ENCODE results near the gene ANO2. TPM values are rescaled to one million over a fixed set of nuclear protein-coding genes. Genes with fewer than 3 reads are reported as not detected.
A peak's percentile ranks its signal among the peaks of the same experiment; 100 is the strongest.

Gene ANO2
- total RNA-seq, 2 experiments from 2014 or later, result not detected

- POLR2A ChIA-PET, result no interaction called here
- no peak for DNase-seq
- Mint-ChIP-seq H3K4me3 (no peak overlapping the region), H3K9me3 (no peaks in the 10 kb centered on the region), H3K27ac (no peak overlapping the region), H3K4me1 (ENCODE audit: low read depth) (no peaks in the 10 kb centered on the region), H3K36me3 (no peaks in the 10 kb centered on the region), H3K27me3 (peaks cover 4% of the 10 kb centered on the region)
- CTCF ChIA-PET, result no interaction called here
- intact Hi-C loops (cut with micrococcal nuclease), result no loop called here
These were observed 35.5 kb downstream of the ANO2 start for GRCh38 chr12:5909560-5909959.

GRCh38 chr12:5908251-5908650, 36.8 kb downstream of the ANO2 start:
- POLR2A ChIA-PET, result no interaction called here
- Mint-ChIP-seq H3K27ac (no peak overlapping the region), H3K9me3 (no peaks in the 10 kb centered on the region)

GRCh38 chr12:5907807-5908206, 37.3 kb downstream of the ANO2 start:
- Mint-ChIP-seq H3K4me1 (ENCODE audit: low read depth) (no peaks in the 10 kb centered on the region), H3K27me3 (peaks cover 2% of the 10 kb centered on the region), H3K27ac (no peak overlapping the region), H3K4me3 (no peak overlapping the region), H3K36me3 (no peaks in the 10 kb centered on the region), H3K9me3 (no peaks in the 10 kb centered on the region)
- ChIA-PET CTCF (no interaction called here), POLR2A (no interaction called here)
- intact Hi-C loops (cut with micrococcal nuclease), result no loop called here
- DNase-seq, result no peak

More at GRCh38 chr12:5908251-5908650, 36.8 kb downstream of the ANO2 start:
- Mint-ChIP-seq H3K4me1 (ENCODE audit: low read depth) (no peaks in the 10 kb centered on the region), H3K36me3 (no peaks in the 10 kb centered on the region), H3K27me3 (peaks cover 4% of the 10 kb centered on the region), H3K4me3 (no peak overlapping the region)
- CTCF ChIA-PET, result no interaction called here
- DNase-seq, result no peak
- intact Hi-C loops (cut with micrococcal nuclease), result no loop called here

- intact Hi-C loops (cut with micrococcal nuclease), result no loop called here
- DNase-seq, result no peak
- H3K9me3 Mint-ChIP-seq, result no peaks in the 10 kb centered on the region
- no peaks in the 10 kb centered on the region for H3K36me3 Mint-ChIP-seq
- CTCF ChIA-PET, result no interaction called here
- no peaks in the 10 kb centered on the region for H3K4me1 Mint-ChIP-seq (ENCODE audit: low read depth)
- no peak overlapping the region for H3K4me3 Mint-ChIP-seq
- POLR2A ChIA-PET, result no interaction called here
- no peak overlapping the region for H3K27ac Mint-ChIP-seq
- peaks cover 4% of the 10 kb centered on the region for H3K27me3 Mint-ChIP-seq
These were observed 39.3 kb downstream of the ANO2 start for GRCh38 chr12:5905757-5906156.

- no peaks in the 10 kb centered on the region for H3K4me1 Mint-ChIP-seq (ENCODE audit: low read depth)
- ChIA-PET CTCF (no interaction called here), POLR2A (no interaction called here)
- no peak for DNase-seq
- no peak overlapping the region for H3K27ac Mint-ChIP-seq
- intact Hi-C loops (cut with micrococcal nuclease), result no loop called here
- H3K9me3 Mint-ChIP-seq, result no peaks in the 10 kb centered on the region
- H3K27me3 Mint-ChIP-seq, result peaks cover 7% of the 10 kb centered on the region
- no peaks in the 10 kb centered on the region for H3K36me3 Mint-ChIP-seq
- no peak overlapping the region for H3K4me3 Mint-ChIP-seq
These were observed 40.1 kb downstream of the ANO2 start for GRCh38 chr12:5904969-5905368.

GRCh38 chr12:5904441-5904840, 40.6 kb downstream of the ANO2 start:
- Mint-ChIP-seq H3K4me1 (ENCODE audit: low read depth) (no peaks in the 10 kb centered on the region), H3K9me3 (no peaks in the 10 kb centered on the region), H3K27me3 (peaks cover 7% of the 10 kb centered on the region), H3K27ac (no peak overlapping the region), H3K4me3 (no peak overlapping the region), H3K36me3 (no peaks in the 10 kb centered on the region)
- ChIA-PET CTCF (no interaction called here), POLR2A (no interaction called here)
- intact Hi-C loops (cut with micrococcal nuclease), result no loop called here
- no peak for DNase-seq

GRCh38 chr12:5902736-5903135, 42.3 kb downstream of the ANO2 start:
- CTCF ChIA-PET, result no interaction called here
- POLR2A ChIA-PET, result no interaction called here
- no peaks in the 10 kb centered on the region for H3K4me1 Mint-ChIP-seq (ENCODE audit: low read depth)

GRCh38 chr12:5901416-5901815, 43.6 kb downstream of the ANO2 start:
- no peaks in the 10 kb centered on the region for H3K36me3 Mint-ChIP-seq
- no peak overlapping the region for H3K27ac Mint-ChIP-seq
- DNase-seq, result no peak
- H3K4me3 Mint-ChIP-seq, result no peak overlapping the region
- no peaks in the 10 kb centered on the region for H3K4me1 Mint-ChIP-seq (ENCODE audit: low read depth)
- H3K27me3 Mint-ChIP-seq, result peaks cover 7% of the 10 kb centered on the region
- intact Hi-C loops (cut with micrococcal nuclease), result no loop called here
- POLR2A ChIA-PET, result no interaction called here
- CTCF ChIA-PET, result no interaction called here
- no peaks in the 10 kb centered on the region for H3K9me3 Mint-ChIP-seq

More at GRCh38 chr12:5902736-5903135, 42.3 kb downstream of the ANO2 start:
- DNase-seq, result no peak
- Mint-ChIP-seq H3K27ac (no peak overlapping the region), H3K27me3 (peaks cover 7% of the 10 kb centered on the region), H3K9me3 (no peaks in the 10 kb centered on the region), H3K36me3 (no peaks in the 10 kb centered on the region), H3K4me3 (no peak overlapping the region)
- intact Hi-C loops (cut with micrococcal nuclease), result no loop called here

- no peak overlapping the region for H3K27ac Mint-ChIP-seq
- POLR2A ChIA-PET, result no interaction called here
These were observed 44.4 kb downstream of the ANO2 start for GRCh38 chr12:5900533-5901205.

GRCh38 chr12:5900076-5900475, 45.0 kb downstream of the ANO2 start:
- Mint-ChIP-seq H3K27me3 (peaks cover 14% of the 10 kb centered on the region), H3K36me3 (no peaks in the 10 kb centered on the region), H3K4me3 (no peak overlapping the region), H3K4me1 (ENCODE audit: low read depth) (no peaks in the 10 kb centered on the region), H3K9me3 (no peaks in the 10 kb centered on the region), H3K27ac (no peak overlapping the region)
- DNase-seq, result no peak
- POLR2A ChIA-PET, result no interaction called here
- CTCF ChIA-PET, result no interaction called here
- intact Hi-C loops (cut with micrococcal nuclease), result no loop called here

More at GRCh38 chr12:5900533-5901205, 44.4 kb downstream of the ANO2 start:
- intact Hi-C loops (cut with micrococcal nuclease), result no loop called here
- CTCF ChIA-PET, result no interaction called here
- DNase-seq, result no peak
- Mint-ChIP-seq H3K36me3 (no peaks in the 10 kb centered on the region), H3K9me3 (no peaks in the 10 kb centered on the region), H3K27me3 (peaks cover 8% of the 10 kb centered on the region), H3K4me3 (no peak overlapping the region), H3K4me1 (ENCODE audit: low read depth) (no peaks in the 10 kb centered on the region)

GRCh38 chr12:5899675-5900074, 45.4 kb downstream of the ANO2 start:
- intact Hi-C loops (cut with micrococcal nuclease), result no loop called here
- DNase-seq, result no peak
- Mint-ChIP-seq H3K4me3 (no peak overlapping the region), H3K27me3 (peaks cover 16% of the 10 kb centered on the region), H3K36me3 (no peaks in the 10 kb centered on the region), H3K4me1 (ENCODE audit: low read depth) (no peaks in the 10 kb centered on the region), H3K27ac (no peak overlapping the region), H3K9me3 (no peaks in the 10 kb centered on the region)
- ChIA-PET POLR2A (no interaction called here), CTCF (no interaction called here)

- POLR2A ChIA-PET, result no interaction called here
- CTCF ChIA-PET, result no interaction called here
- Mint-ChIP-seq H3K4me3 (no peak overlapping the region), H3K9me3 (no peaks in the 10 kb centered on the region), H3K27me3 (peaks cover 19% of the 10 kb centered on the region), H3K36me3 (no peaks in the 10 kb centered on the region), H3K4me1 (ENCODE audit: low read depth) (no peaks in the 10 kb centered on the region), H3K27ac (no peak overlapping the region)
- intact Hi-C loops (cut with micrococcal nuclease), result no loop called here
- DNase-seq, result no peak
These were observed 46.2 kb downstream of the ANO2 start for GRCh38 chr12:5898874-5899273.

- Mint-ChIP-seq H3K4me3 (no peak overlapping the region), H3K4me1 (ENCODE audit: low read depth) (peaks cover 10% of the 10 kb centered on the region), H3K27ac (no peak overlapping the region), H3K27me3 (peaks cover 34% of the 10 kb centered on the region), H3K36me3 (no peaks in the 10 kb centered on the region), H3K9me3 (no peaks in the 10 kb centered on the region)
- DNase-seq, result peak; percentile 25
- POLR2A ChIA-PET, result no interaction called here
- intact Hi-C loops (cut with micrococcal nuclease), result no loop called here
- CTCF ChIA-PET, result no interaction called here
These were observed 55.5 kb downstream of the ANO2 start for GRCh38 chr12:5889381-5890047.
